Osteocyte (in vitro differentiated cells): ENCODE data around the gene FCHSD2. TPM values are rescaled to one million over a fixed set of nuclear protein-coding genes. Genes with fewer than 3 reads are reported as not detected.

Experiments
- DNase-seq: peaks from one replicate; pipeline ENCODE4 v3.0.0; 2021; ENCODE audit warnings: mixed read lengths; ENCODE audit not compliant: unreplicated experiment; ENCODE audit errors: extremely low spot score
- H3K27ac Mint-ChIP-seq: one replicate; pipeline ENCODE4 v1.8.0; 2021; ENCODE audit warnings: mild to moderate bottlenecking, mixed read lengths; ENCODE audit not compliant: unreplicated experiment
- H3K27me3 Mint-ChIP-seq: one replicate; pipeline ENCODE4 v1.8.0; 2021; ENCODE audit warnings: mixed read lengths; ENCODE audit not compliant: unreplicated experiment
- H3K36me3 Mint-ChIP-seq: one replicate; pipeline ENCODE4 v1.8.0; 2021; ENCODE audit warnings: mixed read lengths; ENCODE audit not compliant: unreplicated experiment
- H3K4me1 Mint-ChIP-seq: one replicate; pipeline ENCODE4 v1.8.0; 2021; ENCODE audit warnings: mixed read lengths; ENCODE audit not compliant: unreplicated experiment
- H3K4me3 Mint-ChIP-seq: one replicate; pipeline ENCODE4 v1.8.0; 2021; ENCODE audit warnings: mild to moderate bottlenecking, moderate library complexity, mixed read lengths; ENCODE audit not compliant: unreplicated experiment
- H3K9me3 Mint-ChIP-seq: one replicate; pipeline ENCODE4 v1.8.0; 2021; ENCODE audit warnings: mixed read lengths; ENCODE audit not compliant: unreplicated experiment
- CTCF ChIP-seq: fragments of 200-600 bp; sonication (generic); IDR thresholded peaks from 2 replicates; pipeline ENCODE4 v1.5.0; 2021; ENCODE audit warnings: antibody characterized with exemption, mild to moderate bottlenecking, moderate library complexity
- total RNA-seq: library from RNA; stranded (reverse); gene quantifications from 2 replicates; pipeline ENCODE4 v1.2.1, GENCODE V29; 2021

Gene FCHSD2
- total RNA-seq, 1 donor from 2014 or later = 39.4 TPM

- H3K4me1 Mint-ChIP-seq = peaks cover 6% of the 10 kb centered on the region
- no peaks in the 10 kb centered on the region for H3K9me3 Mint-ChIP-seq
- no peak overlapping the region for H3K4me3 Mint-ChIP-seq
- TF ChIP-seq CTCF = no peak
- no peaks in the 10 kb centered on the region for H3K27me3 Mint-ChIP-seq
- H3K36me3 Mint-ChIP-seq = no peaks in the 10 kb centered on the region
- DNase-seq = no peak
- no peak overlapping the region for H3K27ac Mint-ChIP-seq
Observed at GRCh38 chr11:72802822-72803221, 339.3 kb downstream of the FCHSD2 start.

GRCh38 chr11:72799441-72799840 is 342.7 kb downstream of the FCHSD2 start:
- no peaks in the 10 kb centered on the region for H3K27me3 Mint-ChIP-seq
- DNase-seq = no peak
- no peaks in the 10 kb centered on the region for H3K9me3 Mint-ChIP-seq
- no peak overlapping the region for H3K4me3 Mint-ChIP-seq
- H3K36me3 Mint-ChIP-seq = no peaks in the 10 kb centered on the region
- H3K4me1 Mint-ChIP-seq = peaks cover 5% of the 10 kb centered on the region
- no peak for TF ChIP-seq CTCF
- no peak overlapping the region for H3K27ac Mint-ChIP-seq

GRCh38 chr11:72798361-72798760 is 343.8 kb downstream of the FCHSD2 start:
- Mint-ChIP-seq H3K4me1 (peaks cover 12% of the 10 kb centered on the region), H3K9me3 (no peaks in the 10 kb centered on the region), H3K27me3 (no peaks in the 10 kb centered on the region), H3K27ac (no peak overlapping the region), H3K4me3 (no peak overlapping the region), H3K36me3 (no peaks in the 10 kb centered on the region)
- no peak for DNase-seq
- no peak for TF ChIP-seq CTCF

GRCh38 chr11:72793425-72794367 is 348.4 kb downstream of the FCHSD2 start, which contains the start of gene STARD10:
Gene STARD10, minus strand, starts transcription at chr11:72794047. Its CDS starts 12,866 bp downstream, at chr11:72781181.
- H3K4me1 Mint-ChIP-seq = peaks cover 37% of the 10 kb centered on the region
- DNase-seq = peak; percentile 98
- H3K27ac Mint-ChIP-seq = peak within 1 kb of the TSS; percentile 99
- no peaks in the 10 kb centered on the region for H3K9me3 Mint-ChIP-seq
- no peaks in the 10 kb centered on the region for H3K27me3 Mint-ChIP-seq
- TF ChIP-seq CTCF = no peak
- H3K4me3 Mint-ChIP-seq = peak within 1 kb of the TSS; percentile 99
- no peaks in the 10 kb centered on the region for H3K36me3 Mint-ChIP-seq

- Mint-ChIP-seq H3K9me3 (no peaks in the 10 kb centered on the region), H3K27me3 (no peaks in the 10 kb centered on the region), H3K27ac (peak overlapping the region; percentile 99), H3K4me1 (peaks cover 37% of the 10 kb centered on the region), H3K36me3 (no peaks in the 10 kb centered on the region), H3K4me3 (peak overlapping the region; percentile 99)
- TF ChIP-seq CTCF = no peak
- no peak for DNase-seq
Observed at GRCh38 chr11:72793076-72793424, 349.1 kb downstream of the FCHSD2 start.
